HEK293 (cell line): Measurements from ENCODE around the gene SLC22A4.

Source experiments
- ZNF791 ChIP-seq: fragments of 450-650 bp; formaldehyde crosslinking; IDR thresholded peaks from 2 replicates; pipeline ENCODE4 v1.5.1; 2016; ENCODE audit warnings: missing biosample characterization, missing genetic modification characterization
- TF ChIP-seq, protein P1 (sequence below): fragments of 450-650 bp; formaldehyde crosslinking; IDR thresholded peaks from 2 replicates; pipeline ENCODE4 v1.5.1; 2016; ENCODE audit warnings: missing biosample characterization, missing genetic modification characterization

DNA sequence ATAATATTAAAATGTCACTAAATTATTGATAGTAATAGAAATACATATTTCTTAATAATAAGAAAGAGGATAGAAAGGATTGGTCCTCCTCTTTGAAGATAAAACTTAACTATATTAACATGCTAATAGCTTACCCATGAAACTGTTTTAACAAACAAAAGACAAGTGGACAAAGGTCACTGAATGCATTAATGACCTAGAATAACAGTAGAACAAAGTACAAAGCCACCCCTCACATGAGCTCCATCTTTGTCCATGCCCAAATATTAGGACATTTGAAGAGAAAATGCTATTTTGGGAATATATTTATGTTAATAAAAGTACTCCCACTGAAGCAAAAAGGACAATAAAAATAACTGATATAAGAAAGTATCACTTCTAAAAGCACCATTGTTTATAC, 41.2 kb downstream of the SLC22A4 start:
- TF ChIP-seq ZNF791 (tag by site-specific recombination), result no peak
- TF ChIP-seq, protein P1, sequence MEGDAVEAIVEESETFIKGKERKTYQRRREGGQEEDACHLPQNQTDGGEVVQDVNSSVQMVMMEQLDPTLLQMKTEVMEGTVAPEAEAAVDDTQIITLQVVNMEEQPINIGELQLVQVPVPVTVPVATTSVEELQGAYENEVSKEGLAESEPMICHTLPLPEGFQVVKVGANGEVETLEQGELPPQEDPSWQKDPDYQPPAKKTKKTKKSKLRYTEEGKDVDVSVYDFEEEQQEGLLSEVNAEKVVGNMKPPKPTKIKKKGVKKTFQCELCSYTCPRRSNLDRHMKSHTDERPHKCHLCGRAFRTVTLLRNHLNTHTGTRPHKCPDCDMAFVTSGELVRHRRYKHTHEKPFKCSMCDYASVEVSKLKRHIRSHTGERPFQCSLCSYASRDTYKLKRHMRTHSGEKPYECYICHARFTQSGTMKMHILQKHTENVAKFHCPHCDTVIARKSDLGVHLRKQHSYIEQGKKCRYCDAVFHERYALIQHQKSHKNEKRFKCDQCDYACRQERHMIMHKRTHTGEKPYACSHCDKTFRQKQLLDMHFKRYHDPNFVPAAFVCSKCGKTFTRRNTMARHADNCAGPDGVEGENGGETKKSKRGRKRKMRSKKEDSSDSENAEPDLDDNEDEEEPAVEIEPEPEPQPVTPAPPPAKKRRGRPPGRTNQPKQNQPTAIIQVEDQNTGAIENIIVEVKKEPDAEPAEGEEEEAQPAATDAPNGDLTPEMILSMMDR (tag by site-specific recombination), result no peak
